ENCODE data around the gene SHB.

The SHB gene

GRCh38 chr9:38035873-38036272 lies 33.2 kb downstream of the SHB start:
- Histone ChIP-seq H3K4me1 (peaks cover 24 to 59% (median 45%) of the 10 kb centered on the region in 10 experiments), H3K27me3 (no peaks in the 10 kb centered on the region), H3K4me3 (no peak overlapping the region), H4K20me1 (peaks cover 0 to 96% (median 17%) of the 10 kb centered on the region in 11 experiments; a peak in 8 of 22 replicates), H3K27ac (0 out of 22 replicates have a peak overlapping the region, but pooled peaks of 1 of the 11 experiments have one; percentile 2), H3K36me3 (no peaks in the 10 kb centered on the region), H3K9me3 (replicated peaks in 1 of 11) (no peaks in the 10 kb centered on the region), H3K9ac (no peak overlapping the region), H3K4me2 (peak overlapping the region in 9 of 11 experiments; percentile 5 to 73 (median 43); a peak in 15 of 22 replicates)
- TF ChIP-seq Cebpa-rat (IDR thresholded peaks at IDR 0.05): no peak

GRCh38 chr9:38033941-38034340 lies 35.1 kb downstream of the SHB start:
- peaks cover 21 to 54% (median 42%) of the 10 kb centered on the region in 10 experiments for H3K4me1 ChIP-seq
- H3K9ac ChIP-seq: no peak overlapping the region
- no peak overlapping the region for H3K4me3 ChIP-seq
- H3K9me3 ChIP-seq (replicated peaks in 1 of 11): no peaks in the 10 kb centered on the region
- peaks cover 0 to 94% (median 17%) of the 10 kb centered on the region in 11 experiments; a peak in 8 of 22 replicates for H4K20me1 ChIP-seq
- H3K4me2 ChIP-seq: no peak overlapping the region
- H3K36me3 ChIP-seq: no peaks in the 10 kb centered on the region
- no peak overlapping the region for H3K27ac ChIP-seq
- no peak for TF ChIP-seq Cebpa-rat (IDR thresholded peaks at IDR 0.05)
- H3K27me3 ChIP-seq: no peaks in the 10 kb centered on the region

- Histone ChIP-seq H3K9me3 (replicated peaks in 1 of 11) (no peaks in the 10 kb centered on the region), H3K36me3 (no peaks in the 10 kb centered on the region), H3K9ac (no peak overlapping the region), H3K4me1 (peaks cover 7 to 39% (median 29%) of the 10 kb centered on the region in 10 experiments; a peak in 18 of 20 replicates), H3K4me3 (no peak overlapping the region), H3K27me3 (no peaks in the 10 kb centered on the region), H4K20me1 (peaks cover 0 to 94% (median 14%) of the 10 kb centered on the region in 11 experiments; a peak in 6 of 22 replicates), H3K4me2 (peak overlapping the region; percentile 6 to 56 (median 32); a peak in 15 of 22 replicates), H3K27ac (no peak overlapping the region)
- no peak for TF ChIP-seq Cebpa-rat (IDR thresholded peaks at IDR 0.05)
Measured at GRCh38 chr9:38032266-38033110, 36.5 kb downstream of the SHB start.

GRCh38 chr9:38031594-38031993 lies 37.4 kb downstream of the SHB start:
- Histone ChIP-seq H3K27me3 (no peaks in the 10 kb centered on the region), H3K4me2 (no peak overlapping the region), H3K4me1 (peaks cover 13 to 38% (median 30%) of the 10 kb centered on the region in 10 experiments; a peak in 19 of 20 replicates), H3K27ac (no peak overlapping the region), H3K9me3 (replicated peaks in 1 of 11) (no peaks in the 10 kb centered on the region), H3K9ac (no peak overlapping the region), H3K36me3 (no peaks in the 10 kb centered on the region), H4K20me1 (peaks cover 0 to 94% (median 14%) of the 10 kb centered on the region in 11 experiments; a peak in 7 of 22 replicates), H3K4me3 (no peak overlapping the region)
- no peak for TF ChIP-seq Cebpa-rat (IDR thresholded peaks at IDR 0.05)

- Histone ChIP-seq H3K4me2 (peak overlapping the region in 3 of 11 experiments; percentile 11 to 37 (median 28); a peak in 4 of 22 replicates), H3K27me3 (no peaks in the 10 kb centered on the region), H3K4me3 (no peak overlapping the region), H3K9me3 (replicated peaks in 1 of 11) (no peaks in the 10 kb centered on the region), H3K27ac (no peak overlapping the region), H4K20me1 (peaks cover 0 to 94% (median 11%) of the 10 kb centered on the region in 11 experiments; a peak in 8 of 22 replicates), H3K9ac (no peak overlapping the region), H3K36me3 (no peaks in the 10 kb centered on the region), H3K4me1 (peaks cover 15 to 38% (median 30%) of the 10 kb centered on the region in 10 experiments; a peak in 19 of 20 replicates)
- TF ChIP-seq Cebpa-rat (IDR thresholded peaks at IDR 0.05): no peak
Measured at GRCh38 chr9:38030658-38031057, 38.4 kb downstream of the SHB start.

- Histone ChIP-seq H3K4me3 (no peak overlapping the region), H3K27me3 (no peaks in the 10 kb centered on the region), H3K4me1 (peaks cover 15 to 38% (median 35%) of the 10 kb centered on the region in 10 experiments; a peak in 19 of 20 replicates), H3K9ac (0 out of 22 replicates have a peak overlapping the region, but pooled peaks of 1 of the 11 experiments have one; percentile 24), H3K4me2 (peak overlapping the region in 3 of 11 experiments; percentile 11 to 37 (median 28); a peak in 6 of 22 replicates), H4K20me1 (peaks cover 0 to 94% (median 11%) of the 10 kb centered on the region in 11 experiments; a peak in 9 of 22 replicates), H3K9me3 (replicated peaks in 1 of 11) (no peaks in the 10 kb centered on the region), H3K27ac (no peak overlapping the region), H3K36me3 (no peaks in the 10 kb centered on the region)
- no peak for TF ChIP-seq Cebpa-rat (IDR thresholded peaks at IDR 0.05)
Measured at GRCh38 chr9:38029915-38030638, 39.0 kb downstream of the SHB start.

GRCh38 chr9:38027714-38028113 lies 41.3 kb downstream of the SHB start:
- Histone ChIP-seq H3K36me3 (no peaks in the 10 kb centered on the region), H3K4me1 (peaks cover 28 to 62% (median 54%) of the 10 kb centered on the region in 10 experiments), H4K20me1 (peaks cover 0 to 97% (median 11%) of the 10 kb centered on the region in 11 experiments; a peak in 9 of 22 replicates), H3K4me3 (no peak overlapping the region), H3K9ac (no peak overlapping the region), H3K4me2 (no peak overlapping the region), H3K27me3 (no peaks in the 10 kb centered on the region), H3K9me3 (replicated peaks in 1 of 11) (no peaks in the 10 kb centered on the region), H3K27ac (no peak overlapping the region)
- TF ChIP-seq Cebpa-rat (IDR thresholded peaks at IDR 0.05): no peak

GRCh38 chr9:38026840-38027527 lies 42.0 kb downstream of the SHB start:
- H3K9ac ChIP-seq: no peak overlapping the region
- no peak overlapping the region for H3K27ac ChIP-seq
- no peak overlapping the region for H3K4me3 ChIP-seq
- H3K4me1 ChIP-seq: peaks cover 20 to 62% (median 48%) of the 10 kb centered on the region in 10 experiments
- peaks cover 0 to 96% (median 5%) of the 10 kb centered on the region in 11 experiments; a peak in 9 of 22 replicates for H4K20me1 ChIP-seq
- H3K9me3 ChIP-seq (replicated peaks in 1 of 11): no peaks in the 10 kb centered on the region
- no peaks in the 10 kb centered on the region for H3K36me3 ChIP-seq
- TF ChIP-seq Cebpa-rat (IDR thresholded peaks at IDR 0.05): no peak
- H3K4me2 ChIP-seq: peak overlapping the region in 9 of 11 experiments; percentile 5 to 80 (median 44); a peak in 9 of 22 replicates
- H3K27me3 ChIP-seq: no peaks in the 10 kb centered on the region
